ENCODE data around the gene LMCD1. TPM values are rescaled to one million over a fixed set of nuclear protein-coding genes. Genes with fewer than 3 reads are reported as not detected.

LMCD1 gene
- total RNA-seq, 1 donor from 2014 or later: 0.93 TPM

GRCh38 chr3:8472549-8472948, 29.1 kb upstream of the LMCD1 start:
- H3K36me3 Mint-ChIP-seq (ENCODE audit: low read depth): no peaks in the 10 kb centered on the region
- DNase-seq: no peak
- no peak overlapping the region for H3K4me3 Mint-ChIP-seq
- no peaks in the 10 kb centered on the region for H3K27me3 Mint-ChIP-seq
- H3K9me3 Mint-ChIP-seq: no peaks in the 10 kb centered on the region
- H3K27ac Mint-ChIP-seq: no peak overlapping the region
- H3K4me1 Mint-ChIP-seq: no peaks in the 10 kb centered on the region
- intact Hi-C loops (cut with micrococcal nuclease): no loop called here

GRCh38 chr3:8473029-8473428, 28.6 kb upstream of the LMCD1 start:
- Mint-ChIP-seq H3K4me1 (no peaks in the 10 kb centered on the region), H3K36me3 (ENCODE audit: low read depth) (no peaks in the 10 kb centered on the region)

GRCh38 chr3:8473990-8474389, 27.6 kb upstream of the LMCD1 start:
- H3K36me3 Mint-ChIP-seq (ENCODE audit: low read depth): no peaks in the 10 kb centered on the region
- no peak for DNase-seq
- no peak overlapping the region for H3K4me3 Mint-ChIP-seq
- no peaks in the 10 kb centered on the region for H3K4me1 Mint-ChIP-seq
- H3K9me3 Mint-ChIP-seq: no peaks in the 10 kb centered on the region
- H3K27ac Mint-ChIP-seq: no peak overlapping the region
- intact Hi-C loops (cut with micrococcal nuclease): no loop called here
- no peaks in the 10 kb centered on the region for H3K27me3 Mint-ChIP-seq

More at GRCh38 chr3:8473029-8473428, 28.6 kb upstream of the LMCD1 start:
- Mint-ChIP-seq H3K27ac (no peak overlapping the region), H3K9me3 (no peaks in the 10 kb centered on the region), H3K27me3 (no peaks in the 10 kb centered on the region), H3K4me3 (no peak overlapping the region)
- intact Hi-C loops (cut with micrococcal nuclease): no loop called here
- no peak for DNase-seq

GRCh38 chr3:8474991-8475390, 26.6 kb upstream of the LMCD1 start:
- intact Hi-C loops (cut with micrococcal nuclease): no loop called here
- Mint-ChIP-seq H3K36me3 (ENCODE audit: low read depth) (no peaks in the 10 kb centered on the region), H3K9me3 (no peaks in the 10 kb centered on the region), H3K27ac (no peak overlapping the region), H3K27me3 (no peaks in the 10 kb centered on the region), H3K4me1 (no peaks in the 10 kb centered on the region), H3K4me3 (no peak overlapping the region)
- DNase-seq: no peak

- DNase-seq: no peak
- Mint-ChIP-seq H3K36me3 (ENCODE audit: low read depth) (no peaks in the 10 kb centered on the region), H3K27ac (no peak overlapping the region), H3K4me3 (no peak overlapping the region), H3K27me3 (no peaks in the 10 kb centered on the region), H3K4me1 (no peaks in the 10 kb centered on the region), H3K9me3 (no peaks in the 10 kb centered on the region)
- intact Hi-C loops (cut with micrococcal nuclease): no loop called here
These were observed 20.9 kb upstream of the LMCD1 start for GRCh38 chr3:8480699-8481098.

GRCh38 chr3:8481380-8481779, 20.2 kb upstream of the LMCD1 start:
- no peaks in the 10 kb centered on the region for H3K4me1 Mint-ChIP-seq
- no peak overlapping the region for H3K4me3 Mint-ChIP-seq
- H3K9me3 Mint-ChIP-seq: no peaks in the 10 kb centered on the region
- H3K27ac Mint-ChIP-seq: no peak overlapping the region
- no peak for DNase-seq
- intact Hi-C loops (cut with micrococcal nuclease): no loop called here
- H3K27me3 Mint-ChIP-seq: no peaks in the 10 kb centered on the region
- H3K36me3 Mint-ChIP-seq (ENCODE audit: low read depth): no peaks in the 10 kb centered on the region

- intact Hi-C loops (cut with micrococcal nuclease): no loop called here
- no peaks in the 10 kb centered on the region for H3K27me3 Mint-ChIP-seq
- no peaks in the 10 kb centered on the region for H3K9me3 Mint-ChIP-seq
- no peak overlapping the region for H3K4me3 Mint-ChIP-seq
- no peaks in the 10 kb centered on the region for H3K36me3 Mint-ChIP-seq (ENCODE audit: low read depth)
- H3K4me1 Mint-ChIP-seq: no peaks in the 10 kb centered on the region
- DNase-seq: no peak
- H3K27ac Mint-ChIP-seq: no peak overlapping the region
These were observed 19.4 kb upstream of the LMCD1 start for GRCh38 chr3:8482263-8482662.

GRCh38 chr3:8482960-8483665, 18.5 kb upstream of the LMCD1 start:
- Mint-ChIP-seq H3K27ac (no peak overlapping the region), H3K4me1 (no peaks in the 10 kb centered on the region), H3K27me3 (no peaks in the 10 kb centered on the region), H3K36me3 (ENCODE audit: low read depth) (no peaks in the 10 kb centered on the region), H3K9me3 (no peaks in the 10 kb centered on the region), H3K4me3 (no peak overlapping the region)
- DNase-seq: no peak
- intact Hi-C loops (cut with micrococcal nuclease): no loop called here

GRCh38 chr3:8484409-8485140, 17.0 kb upstream of the LMCD1 start:
- no peak for DNase-seq
- no peaks in the 10 kb centered on the region for H3K4me1 Mint-ChIP-seq
- intact Hi-C loops (cut with micrococcal nuclease): no loop called here
- H3K4me3 Mint-ChIP-seq: no peak overlapping the region
- H3K9me3 Mint-ChIP-seq: no peaks in the 10 kb centered on the region
- H3K36me3 Mint-ChIP-seq (ENCODE audit: low read depth): no peaks in the 10 kb centered on the region
- no peaks in the 10 kb centered on the region for H3K27me3 Mint-ChIP-seq
- H3K27ac Mint-ChIP-seq: no peak overlapping the region

- H3K27me3 Mint-ChIP-seq: no peaks in the 10 kb centered on the region
- no peak overlapping the region for H3K4me3 Mint-ChIP-seq
- no peak for DNase-seq
- intact Hi-C loops (cut with micrococcal nuclease): no loop called here
- no peak overlapping the region for H3K27ac Mint-ChIP-seq
- no peaks in the 10 kb centered on the region for H3K36me3 Mint-ChIP-seq (ENCODE audit: low read depth)
- H3K4me1 Mint-ChIP-seq: no peaks in the 10 kb centered on the region
- no peaks in the 10 kb centered on the region for H3K9me3 Mint-ChIP-seq
These were observed 16.3 kb upstream of the LMCD1 start for GRCh38 chr3:8485141-8485870.

GRCh38 chr3:8485943-8486342, 15.7 kb upstream of the LMCD1 start:
- H3K27me3 Mint-ChIP-seq: no peaks in the 10 kb centered on the region
- intact Hi-C loops (cut with micrococcal nuclease): no loop called here
- no peaks in the 10 kb centered on the region for H3K36me3 Mint-ChIP-seq (ENCODE audit: low read depth)
- DNase-seq: no peak
- no peaks in the 10 kb centered on the region for H3K4me1 Mint-ChIP-seq
- H3K27ac Mint-ChIP-seq: no peak overlapping the region
- no peaks in the 10 kb centered on the region for H3K9me3 Mint-ChIP-seq
- no peak overlapping the region for H3K4me3 Mint-ChIP-seq

- Mint-ChIP-seq H3K4me1 (no peaks in the 10 kb centered on the region), H3K4me3 (no peak overlapping the region), H3K36me3 (ENCODE audit: low read depth) (no peaks in the 10 kb centered on the region), H3K27me3 (no peaks in the 10 kb centered on the region), H3K9me3 (no peaks in the 10 kb centered on the region), H3K27ac (no peak overlapping the region)
- DNase-seq: no peak
- intact Hi-C loops (cut with micrococcal nuclease): no loop called here
These were observed 15.2 kb upstream of the LMCD1 start for GRCh38 chr3:8486434-8486833.

- Mint-ChIP-seq H3K36me3 (ENCODE audit: low read depth) (no peaks in the 10 kb centered on the region), H3K4me3 (no peak overlapping the region), H3K4me1 (no peaks in the 10 kb centered on the region), H3K9me3 (no peaks in the 10 kb centered on the region), H3K27ac (no peak overlapping the region), H3K27me3 (no peaks in the 10 kb centered on the region)
- intact Hi-C loops (cut with micrococcal nuclease): no loop called here
- DNase-seq: no peak
These were observed 14.7 kb upstream of the LMCD1 start for GRCh38 chr3:8486936-8487335.

- Mint-ChIP-seq H3K9me3 (no peaks in the 10 kb centered on the region), H3K27me3 (peaks cover 2% of the 10 kb centered on the region), H3K36me3 (ENCODE audit: low read depth) (no peaks in the 10 kb centered on the region), H3K27ac (no peak overlapping the region), H3K4me3 (no peak overlapping the region), H3K4me1 (no peaks in the 10 kb centered on the region)
- no peak for DNase-seq
- intact Hi-C loops (cut with micrococcal nuclease): no loop called here
These were observed 13.2 kb upstream of the LMCD1 start for GRCh38 chr3:8488411-8488810.
